Peyer's patch (tissue), 4 donors: ENCODE results near the gene H6PD.

Experiments used
- POLR2A ChIP-seq, 2 donors: fragments of 450-650 bp; IDR thresholded peaks; one replicate each; pipeline ENCODE4 v1.5.1; 2017; ENCODE audit warnings: antibody characterized with exemption in 2 of 2, mild to moderate bottlenecking in 2 of 2, moderate library complexity in 2 of 2
- TF ChIP-seq, protein P1 (sequence below), 6 experiments: fragments of 450-650 bp in 4 of 6; fragments of 200-600 bp in 2 of 6; sonication (generic) in 1 of 6; IDR thresholded peaks; one replicate each; pipeline ENCODE4 v1.5.1; 2017 to 2019; ENCODE audit warnings: antibody characterized with exemption in 6 of 6, mild to moderate bottlenecking in 3 of 6, moderate library complexity in 1 of 6

DNA sequence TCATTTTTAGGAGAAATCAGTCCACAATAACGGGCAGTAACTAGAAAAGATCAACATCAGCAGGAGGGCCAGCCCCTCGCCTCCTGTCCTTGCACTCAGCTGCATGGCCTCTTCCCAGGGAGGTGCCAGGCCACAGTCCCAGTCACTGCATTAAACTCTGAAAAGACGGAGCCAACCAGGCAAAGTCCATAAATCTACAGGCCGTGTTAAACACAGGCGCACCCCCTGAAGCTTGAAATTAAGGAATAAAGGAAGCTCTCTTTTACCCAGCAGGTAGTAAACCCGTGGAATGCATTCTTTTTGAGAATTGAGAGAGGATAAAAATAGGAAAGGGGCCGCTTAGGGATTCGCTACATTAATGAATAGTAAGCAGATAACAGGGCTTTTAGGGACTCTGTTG, 18.4 kb downstream of the H6PD start:
- TF ChIP-seq POLR2A (IDR thresholded peaks at IDR 0.05) = no peak
- TF ChIP-seq, protein P1, sequence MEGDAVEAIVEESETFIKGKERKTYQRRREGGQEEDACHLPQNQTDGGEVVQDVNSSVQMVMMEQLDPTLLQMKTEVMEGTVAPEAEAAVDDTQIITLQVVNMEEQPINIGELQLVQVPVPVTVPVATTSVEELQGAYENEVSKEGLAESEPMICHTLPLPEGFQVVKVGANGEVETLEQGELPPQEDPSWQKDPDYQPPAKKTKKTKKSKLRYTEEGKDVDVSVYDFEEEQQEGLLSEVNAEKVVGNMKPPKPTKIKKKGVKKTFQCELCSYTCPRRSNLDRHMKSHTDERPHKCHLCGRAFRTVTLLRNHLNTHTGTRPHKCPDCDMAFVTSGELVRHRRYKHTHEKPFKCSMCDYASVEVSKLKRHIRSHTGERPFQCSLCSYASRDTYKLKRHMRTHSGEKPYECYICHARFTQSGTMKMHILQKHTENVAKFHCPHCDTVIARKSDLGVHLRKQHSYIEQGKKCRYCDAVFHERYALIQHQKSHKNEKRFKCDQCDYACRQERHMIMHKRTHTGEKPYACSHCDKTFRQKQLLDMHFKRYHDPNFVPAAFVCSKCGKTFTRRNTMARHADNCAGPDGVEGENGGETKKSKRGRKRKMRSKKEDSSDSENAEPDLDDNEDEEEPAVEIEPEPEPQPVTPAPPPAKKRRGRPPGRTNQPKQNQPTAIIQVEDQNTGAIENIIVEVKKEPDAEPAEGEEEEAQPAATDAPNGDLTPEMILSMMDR (IDR thresholded peaks at IDR 0.05) = no peak
